GM10248 (cell line): Measurements from ENCODE around the gene OLIG1.

Source experiments
- CTCF ChIA-PET: fragments of 300-600 bp; sonication (Branson Sonifier 250); formaldehyde crosslinking; extraction: SDS; loops from one replicate; lab custom pipeline; 2021; ENCODE audit warnings: antibody characterized with exemption; lab: Yijun Ruan, JAX
- POLR2A ChIA-PET: fragments of 350-650 bp; sonication (Branson Sonifier 250); formaldehyde crosslinking; extraction: SDS; loops from one replicate; lab custom pipeline; 2020; ENCODE audit warnings: antibody characterized with exemption; lab: Yijun Ruan, JAX
- DNase-seq: peaks from one replicate; pipeline ENCODE4 v3.0.0; 2012; ENCODE audit errors: extremely low spot score
- TF ChIP-seq, protein P1 (sequence below): IDR thresholded peaks from 2 replicates; pipeline ENCODE4 v1.5.1; 2012; ENCODE audit warnings: mild to moderate bottlenecking, low read depth; ENCODE audit errors: extremely low read depth, missing control alignments, control extremely low read depth

The OLIG1 gene

DNA sequence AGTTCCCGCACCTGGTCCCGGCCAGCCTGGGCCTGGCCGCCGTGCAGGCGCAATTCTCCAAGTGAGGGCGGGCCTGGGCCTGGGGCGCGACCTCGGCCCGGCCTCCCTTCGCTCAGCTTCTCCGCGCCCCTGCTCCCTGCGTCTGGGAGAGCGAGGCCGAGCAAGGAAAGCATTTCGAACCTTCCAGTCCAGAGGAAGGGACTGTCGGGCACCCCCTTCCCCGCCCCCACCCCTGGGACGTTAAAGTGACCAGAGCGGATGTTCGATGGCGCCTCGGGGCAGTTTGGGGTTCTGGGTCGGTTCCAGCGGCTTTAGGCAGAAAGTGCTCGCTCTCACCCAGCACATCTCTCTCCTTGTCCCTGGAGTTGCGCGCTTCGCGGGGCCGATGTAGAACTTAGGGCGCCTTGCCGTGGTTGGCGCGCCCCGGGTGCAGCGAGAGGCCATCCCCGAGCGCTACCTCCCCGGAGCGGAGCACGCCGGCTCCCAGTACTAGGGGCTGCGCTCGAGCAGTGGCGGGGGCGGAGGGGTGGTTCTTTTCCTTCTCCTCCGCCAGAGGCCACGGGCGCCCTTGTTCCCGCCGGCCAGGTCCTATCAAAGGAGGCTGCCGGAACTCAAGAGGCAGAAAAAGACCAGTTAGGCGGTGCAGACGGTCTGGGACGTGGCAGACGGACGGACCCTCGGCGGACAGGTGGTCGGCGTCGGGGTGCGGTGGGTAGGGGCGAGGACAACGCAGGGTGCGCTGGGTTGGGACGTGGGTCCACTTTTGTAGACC is 1.2 kb downstream of the OLIG1 start:
- ChIA-PET CTCF (interaction anchor here (1.4 to 1.6 kb wide), 2 partner anchors 17 to 57 kb away, joined by 4 to 7 read pairs; no protein-coding TSS in a partner anchor), POLR2A (no interaction called here)
- no peak for DNase-seq
- TF ChIP-seq, protein P1, sequence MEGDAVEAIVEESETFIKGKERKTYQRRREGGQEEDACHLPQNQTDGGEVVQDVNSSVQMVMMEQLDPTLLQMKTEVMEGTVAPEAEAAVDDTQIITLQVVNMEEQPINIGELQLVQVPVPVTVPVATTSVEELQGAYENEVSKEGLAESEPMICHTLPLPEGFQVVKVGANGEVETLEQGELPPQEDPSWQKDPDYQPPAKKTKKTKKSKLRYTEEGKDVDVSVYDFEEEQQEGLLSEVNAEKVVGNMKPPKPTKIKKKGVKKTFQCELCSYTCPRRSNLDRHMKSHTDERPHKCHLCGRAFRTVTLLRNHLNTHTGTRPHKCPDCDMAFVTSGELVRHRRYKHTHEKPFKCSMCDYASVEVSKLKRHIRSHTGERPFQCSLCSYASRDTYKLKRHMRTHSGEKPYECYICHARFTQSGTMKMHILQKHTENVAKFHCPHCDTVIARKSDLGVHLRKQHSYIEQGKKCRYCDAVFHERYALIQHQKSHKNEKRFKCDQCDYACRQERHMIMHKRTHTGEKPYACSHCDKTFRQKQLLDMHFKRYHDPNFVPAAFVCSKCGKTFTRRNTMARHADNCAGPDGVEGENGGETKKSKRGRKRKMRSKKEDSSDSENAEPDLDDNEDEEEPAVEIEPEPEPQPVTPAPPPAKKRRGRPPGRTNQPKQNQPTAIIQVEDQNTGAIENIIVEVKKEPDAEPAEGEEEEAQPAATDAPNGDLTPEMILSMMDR: no peak

DNA sequence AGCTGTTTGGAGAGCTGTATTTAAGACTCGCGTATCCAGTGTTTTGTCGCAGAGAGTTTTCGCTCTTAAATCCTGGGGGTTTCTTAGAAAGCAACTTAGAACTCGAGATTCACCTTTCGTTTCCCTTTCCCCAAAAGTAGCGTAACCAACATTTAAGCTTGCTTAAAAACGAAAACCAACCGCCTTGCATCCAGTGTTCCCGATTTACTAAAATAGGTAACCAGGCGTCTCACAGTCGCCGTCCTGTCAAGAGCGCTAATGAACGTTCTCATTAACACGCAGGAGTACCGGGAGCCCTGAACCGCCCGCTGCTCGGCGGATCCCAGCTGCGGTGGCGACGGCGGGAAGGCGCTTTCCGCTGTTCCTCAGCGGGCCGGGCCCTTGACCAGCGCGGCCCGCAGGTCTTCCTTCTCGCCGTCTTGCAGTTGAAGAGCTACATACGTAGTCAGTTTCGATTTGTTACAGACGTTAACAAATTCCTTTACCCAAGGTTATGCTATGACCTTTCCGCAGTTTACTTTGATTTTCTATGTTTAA is 1.9 kb downstream of the OLIG1 start:
- POLR2A ChIA-PET: no interaction called here
- CTCF ChIA-PET: interaction anchor here (1.1 to 1.6 kb wide), 4 partner anchors 9 to 155 kb away, joined by 3 to 7 read pairs (median 4); no protein-coding TSS in a partner anchor
- TF ChIP-seq, protein P1: no peak
- DNase-seq: no peak

DNA sequence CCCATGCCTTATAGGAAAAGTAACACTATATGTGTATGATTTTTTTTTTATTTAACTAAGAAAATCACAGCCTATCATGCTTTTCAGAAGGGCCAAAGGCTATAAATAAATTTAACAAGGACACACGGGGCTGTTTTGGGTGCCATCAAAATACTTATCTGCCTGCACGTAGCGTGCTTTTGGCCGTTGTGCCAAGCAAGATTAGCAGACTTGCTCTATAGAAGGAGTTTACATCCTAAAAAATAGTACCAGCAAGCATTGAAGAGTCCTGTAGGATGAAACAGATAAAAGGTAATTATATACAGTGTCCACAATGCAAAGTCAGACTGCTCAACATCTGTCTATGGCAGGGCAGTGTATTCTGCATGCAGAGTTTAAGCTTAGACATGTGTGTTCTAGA is 3.7 kb downstream of the OLIG1 start:
- CTCF ChIA-PET: interaction anchor here (1.0 to 1.1 kb wide), 2 partner anchors 20 to 79 kb away, joined by 3 read pairs; no protein-coding TSS in a partner anchor

DNA sequence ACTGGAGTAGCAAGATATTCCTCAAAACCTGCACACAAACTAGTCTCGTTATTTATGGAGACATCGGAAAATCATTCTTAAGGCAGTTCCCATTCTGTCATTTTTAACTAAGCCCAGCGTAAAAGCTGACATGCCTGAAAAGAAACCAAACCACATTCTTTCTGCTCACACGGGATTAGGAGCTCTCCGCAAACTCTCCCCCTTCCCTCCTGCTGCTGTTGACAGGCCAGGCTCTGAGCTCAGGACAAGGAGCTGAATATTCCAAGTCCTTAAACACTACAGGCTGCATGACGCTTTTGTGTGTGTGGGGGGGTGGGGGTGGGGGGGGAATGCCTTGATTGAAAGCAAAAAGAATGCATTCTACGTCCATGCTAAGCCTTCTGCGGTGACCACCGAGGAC is 5.2 kb downstream of the OLIG1 start:
- ChIA-PET POLR2A (no interaction called here), CTCF (no interaction called here)
- no peak for DNase-seq
- TF ChIP-seq, protein P1: no peak

More for the DNA sequence above, 3.7 kb downstream of the OLIG1 start:
- DNase-seq: no peak
- POLR2A ChIA-PET: no interaction called here
- TF ChIP-seq, protein P1: no peak

DNA sequence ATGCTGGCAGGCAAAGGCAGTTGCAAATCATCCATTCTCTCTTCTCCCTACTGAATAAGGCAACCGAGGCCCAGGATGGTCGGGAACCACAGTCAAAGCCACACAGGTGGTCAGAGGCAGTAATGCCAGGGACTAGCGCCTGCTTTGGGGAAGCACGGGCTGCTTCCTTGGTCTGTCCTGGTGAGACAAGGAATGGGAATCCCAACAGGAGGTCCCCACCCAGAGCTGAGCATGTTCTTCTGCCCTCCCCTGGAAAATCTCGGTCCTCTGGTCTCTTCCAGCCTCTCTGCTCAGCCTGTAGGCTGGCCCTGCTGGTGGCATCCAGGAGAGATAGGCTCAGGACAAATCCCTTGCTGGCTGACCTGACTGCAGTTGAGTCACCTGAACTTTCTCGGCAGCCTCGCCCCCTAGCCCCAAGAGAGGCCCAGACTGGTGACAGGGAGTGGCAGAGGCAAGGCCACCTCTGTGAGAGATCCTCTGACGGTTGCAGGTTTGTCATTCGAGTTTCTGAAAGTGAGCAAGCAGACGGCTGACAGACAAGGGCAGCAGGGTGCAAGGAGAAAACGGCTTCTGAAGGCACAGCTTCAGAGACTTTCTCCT is 5.8 kb downstream of the OLIG1 start:
- TF ChIP-seq, protein P1: no peak
- ChIA-PET CTCF (interaction anchor here (1.1 to 1.3 kb wide), 2 partner anchors 9 to 36 kb away, joined by 3 read pairs; no protein-coding TSS in a partner anchor), POLR2A (no interaction called here)
- DNase-seq: no peak

DNA sequence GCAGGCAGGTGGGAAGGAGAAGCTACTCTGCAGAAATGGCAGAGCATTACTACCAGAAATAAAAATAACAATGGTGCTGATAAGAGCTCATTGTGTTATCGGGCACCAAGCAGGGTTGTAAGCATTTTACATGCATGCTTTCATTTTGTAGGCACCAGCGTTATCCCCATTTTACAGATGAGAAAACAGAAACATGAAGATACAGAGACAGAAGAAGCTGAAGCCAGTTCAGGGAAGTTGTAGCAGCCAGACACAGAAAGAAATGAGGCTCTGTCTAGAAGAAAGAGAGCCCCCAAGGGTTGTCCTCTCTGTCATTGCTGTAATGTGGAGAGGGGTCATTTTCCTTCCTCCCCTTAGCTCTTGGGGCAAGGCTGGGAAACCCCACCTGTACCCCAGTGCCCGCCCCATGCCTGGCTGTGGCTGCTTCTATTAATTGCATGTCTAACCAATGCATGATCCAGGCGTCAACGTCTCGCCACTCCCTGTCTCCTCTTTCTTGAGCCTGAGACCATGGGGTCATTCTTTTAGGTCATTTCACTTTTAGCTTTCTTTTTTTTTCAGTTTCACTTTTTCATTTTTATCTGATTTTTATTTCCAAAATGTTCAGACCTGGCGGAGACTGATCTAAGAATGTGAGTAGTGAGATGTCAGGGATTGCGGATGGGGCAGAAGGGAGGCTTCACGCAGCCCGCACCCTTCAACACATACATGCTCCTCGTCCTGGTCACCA is 6.8 kb downstream of the OLIG1 start:
- DNase-seq: no peak
- TF ChIP-seq, protein P1: no peak
- ChIA-PET CTCF (interaction anchor here (0.8 to 1.4 kb wide), 5 partner anchors 10 to 251 kb away, joined by 3 read pairs; no protein-coding TSS in a partner anchor), POLR2A (no interaction called here)
